Measurements from ENCODE around the gene RPL10A.

Gene RPL10A

GRCh38 chr6:35493307-35493983, 25.2 kb downstream of the RPL10A start:
- no peak for FAIRE-seq

- no peak for FAIRE-seq
These were observed 26.0 kb downstream of the RPL10A start for GRCh38 chr6:35494161-35494563.

GRCh38 chr6:35495258-35496035, 27.2 kb downstream of the RPL10A start:
- no peak for FAIRE-seq

- FAIRE-seq, result no peak
These were observed 28.0 kb downstream of the RPL10A start for GRCh38 chr6:35496036-35496840.

GRCh38 chr6:35496841-35497570, 28.8 kb downstream of the RPL10A start, which contains the start of gene TEAD3:
Gene TEAD3 (minus strand): TSS chr6:35497079.
- no peak for FAIRE-seq

- FAIRE-seq, result no peak
These were observed 29.6 kb downstream of the RPL10A start for GRCh38 chr6:35497571-35498421.

GRCh38 chr6:35498422-35499067, 30.3 kb downstream of the RPL10A start:
- no peak for FAIRE-seq

- FAIRE-seq, result no peak
These were observed 31.2 kb downstream of the RPL10A start for GRCh38 chr6:35499372-35499771.

- no peak for FAIRE-seq
These were observed 32.6 kb downstream of the RPL10A start for GRCh38 chr6:35500782-35501181.

GRCh38 chr6:35501784-35502183, 33.6 kb downstream of the RPL10A start:
- FAIRE-seq, result no peak

- no peak for FAIRE-seq
These were observed 35.3 kb downstream of the RPL10A start for GRCh38 chr6:35503534-35503933.

- no peak for FAIRE-seq
These were observed 37.8 kb downstream of the RPL10A start for GRCh38 chr6:35505999-35506412.

- no peak for FAIRE-seq
These were observed 38.3 kb downstream of the RPL10A start for GRCh38 chr6:35506536-35506935.

GRCh38 chr6:35507221-35507620, 39.0 kb downstream of the RPL10A start:
- no peak for FAIRE-seq

- FAIRE-seq, result no peak
These were observed 39.8 kb downstream of the RPL10A start for GRCh38 chr6:35508027-35508426.

GRCh38 chr6:35508542-35508941, 40.3 kb downstream of the RPL10A start:
- no peak for FAIRE-seq

GRCh38 chr6:35510916-35511561, 42.8 kb downstream of the RPL10A start:
- no peak for FAIRE-seq

GRCh38 chr6:35511562-35511941, 43.4 kb downstream of the RPL10A start:
- no peak for FAIRE-seq

- no peak for FAIRE-seq
These were observed 43.8 kb downstream of the RPL10A start for GRCh38 chr6:35512006-35512405.

GRCh38 chr6:35512740-35513139, 44.5 kb downstream of the RPL10A start, which contains the start of gene TULP1:
Gene TULP1 (minus strand): TSS chr6:35512896. CDS start chr6:35512858, 38 bp downstream.
- no peak for FAIRE-seq

GRCh38 chr6:35514587-35514986, 46.4 kb downstream of the RPL10A start:
- no peak for FAIRE-seq
